Right lobe of liver (tissue), 4 donors: ENCODE measurements around the gene ZNF398.

ENCODE experiments used
- CTCF ChIP-seq, 4 donors: fragments of 200-600 bp in 3 of 4; fragments of 450-650 bp in 1 of 4; IDR thresholded peaks; one replicate each; pipeline versions ENCODE4 v1.5.1 to v1.8.0; 2016 to 2022; ENCODE audit warnings: antibody characterized with exemption in 4 of 4, mild to moderate bottlenecking in 2 of 4
- POLR2A ChIP-seq: fragments of 450-650 bp; IDR thresholded peaks from one replicate; pipeline ENCODE4 v1.6.1; 2017; ENCODE audit warnings: antibody characterized with exemption, mild to moderate bottlenecking
- donor health status: DM: no; HTN: no; CAD: no.
- donor health status: DM: no; HTN: no; CAD: no.
- donor health status: DM: no; HTN: yes; CAD: no.

DNA sequence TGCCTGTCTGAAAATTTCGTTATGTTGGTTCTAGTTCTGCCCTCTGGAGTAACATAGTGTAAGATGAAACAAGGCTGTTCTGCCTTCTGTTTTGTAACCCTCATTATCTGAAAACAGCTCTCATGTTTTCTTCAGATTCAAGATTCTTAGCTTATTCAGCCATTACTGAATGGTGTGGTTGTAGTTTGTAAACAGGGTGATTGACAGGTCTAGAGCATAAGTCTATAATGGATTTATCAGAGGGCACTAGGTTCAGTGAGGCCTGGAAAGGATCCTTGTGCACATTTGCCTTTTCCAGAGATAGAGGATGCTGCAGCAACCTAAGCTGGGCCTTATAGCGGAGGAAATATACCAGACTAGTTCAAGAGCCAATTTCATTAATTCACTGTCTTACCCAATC is 6.1 kb downstream of the ZNF398 start:
- no peak for TF ChIP-seq CTCF (IDR thresholded peaks at IDR 0.05)
- no peak for TF ChIP-seq POLR2A
